HG02884 (cell line): ENCODE data around the gene MAPKAP1.
A peak's percentile ranks its signal among the peaks of the same experiment; 100 is the strongest.

ENCODE experiments used
- ATAC-seq: cut with Tn5 transposase; IDR thresholded peaks from one replicate; pipeline ENCODE4 v1.9.1; 2021; ENCODE audit warnings: mild to moderate bottlenecking, moderate library complexity; ENCODE audit not compliant: unreplicated experiment

Gene MAPKAP1

GRCh38 chr9:125706651-125707471 lies at the start of gene MAPKAP1:
TSS of gene MAPKAP1 (minus strand) at chr9:125707208. CDS start at chr9:125672574, 34,634 bp downstream.
- peak; percentile 95 for ATAC-seq

- ATAC-seq, result no peak
These were observed 49.5 kb upstream of the MAPKAP1 start for GRCh38 chr9:125756518-125756917.

- no peak for ATAC-seq
These were observed 48.3 kb upstream of the MAPKAP1 start for GRCh38 chr9:125755340-125755739.

GRCh38 chr9:125754096-125754495 lies 47.1 kb upstream of the MAPKAP1 start:
- ATAC-seq, result no peak

GRCh38 chr9:125752070-125752628 lies 45.1 kb upstream of the MAPKAP1 start:
- ATAC-seq, result no peak

- ATAC-seq, result no peak
These were observed 43.6 kb upstream of the MAPKAP1 start for GRCh38 chr9:125750627-125751011.

- no peak for ATAC-seq
These were observed 43.1 kb upstream of the MAPKAP1 start for GRCh38 chr9:125749951-125750626.

- ATAC-seq, result no peak
These were observed 42.4 kb upstream of the MAPKAP1 start for GRCh38 chr9:125749287-125749935.

GRCh38 chr9:125748446-125749099 lies 41.6 kb upstream of the MAPKAP1 start:
- ATAC-seq, result no peak

GRCh38 chr9:125747765-125748445 lies 40.9 kb upstream of the MAPKAP1 start:
- no peak for ATAC-seq

GRCh38 chr9:125747053-125747764 lies 40.2 kb upstream of the MAPKAP1 start, which contains the start of gene PBX3:
TSS of gene PBX3 (plus strand) at chr9:125747373.
- peak; percentile 4 for ATAC-seq

GRCh38 chr9:125746774-125747052 lies 39.7 kb upstream of the MAPKAP1 start:
- ATAC-seq, result peak; percentile 13

GRCh38 chr9:125746017-125746773 lies 39.2 kb upstream of the MAPKAP1 start:
- peak; percentile 74 for ATAC-seq

GRCh38 chr9:125745682-125746016 lies 38.6 kb upstream of the MAPKAP1 start:
- no peak for ATAC-seq

GRCh38 chr9:125745018-125745417 lies 38.0 kb upstream of the MAPKAP1 start:
- ATAC-seq, result no peak

- no peak for ATAC-seq
These were observed 37.6 kb upstream of the MAPKAP1 start for GRCh38 chr9:125744616-125745015.

- ATAC-seq, result no peak
These were observed 36.8 kb upstream of the MAPKAP1 start for GRCh38 chr9:125743682-125744428.

GRCh38 chr9:125742657-125743056 lies 35.6 kb upstream of the MAPKAP1 start:
- no peak for ATAC-seq

- ATAC-seq, result no peak
These were observed 32.4 kb upstream of the MAPKAP1 start for GRCh38 chr9:125739436-125739835.
